GM18907 (cell line): Measurements from ENCODE around the gene GLI3.

Source experiments
- ATAC-seq: cut with Tn5 transposase; IDR thresholded peaks from one replicate; pipeline ENCODE4 v1.9.1; 2021; ENCODE audit warnings: mild to moderate bottlenecking, moderate library complexity; ENCODE audit not compliant: unreplicated experiment

The GLI3 gene

GRCh38 chr7:42046483-42046882 is 190.5 kb downstream of the GLI3 start:
- ATAC-seq, result no peak

- ATAC-seq, result no peak
These were observed 191.0 kb downstream of the GLI3 start for GRCh38 chr7:42045961-42046360.

- no peak for ATAC-seq
These were observed 197.1 kb downstream of the GLI3 start for GRCh38 chr7:42039921-42040320.

- no peak for ATAC-seq
These were observed 201.8 kb downstream of the GLI3 start for GRCh38 chr7:42035210-42035609.

- ATAC-seq, result no peak
These were observed 203.5 kb downstream of the GLI3 start for GRCh38 chr7:42033480-42033879.

- ATAC-seq, result no peak
These were observed 207.6 kb downstream of the GLI3 start for GRCh38 chr7:42029405-42029804.

- ATAC-seq, result no peak
These were observed 209.5 kb downstream of the GLI3 start for GRCh38 chr7:42027521-42027920.

GRCh38 chr7:42026622-42027197 is 210.3 kb downstream of the GLI3 start:
- ATAC-seq, result no peak

- ATAC-seq, result no peak
These were observed 211.2 kb downstream of the GLI3 start for GRCh38 chr7:42025635-42026375.

GRCh38 chr7:42024537-42024936 is 212.5 kb downstream of the GLI3 start:
- ATAC-seq, result no peak

- no peak for ATAC-seq
These were observed 213.7 kb downstream of the GLI3 start for GRCh38 chr7:42023262-42023661.

- no peak for ATAC-seq
These were observed 214.2 kb downstream of the GLI3 start for GRCh38 chr7:42022791-42023190.

- ATAC-seq, result no peak
These were observed 215.0 kb downstream of the GLI3 start for GRCh38 chr7:42022056-42022455.

GRCh38 chr7:42021631-42022030 is 215.4 kb downstream of the GLI3 start:
- no peak for ATAC-seq

- no peak for ATAC-seq
These were observed 216.9 kb downstream of the GLI3 start for GRCh38 chr7:42020061-42020460.

GRCh38 chr7:42017349-42017986 is 219.5 kb downstream of the GLI3 start:
- no peak for ATAC-seq

GRCh38 chr7:42016517-42016916 is 220.5 kb downstream of the GLI3 start:
- ATAC-seq, result no peak

- no peak for ATAC-seq
These were observed 222.1 kb downstream of the GLI3 start for GRCh38 chr7:42014625-42015618.

- no peak for ATAC-seq
These were observed 224.1 kb downstream of the GLI3 start for GRCh38 chr7:42012786-42013360.

- ATAC-seq, result no peak
These were observed 224.7 kb downstream of the GLI3 start for GRCh38 chr7:42012313-42012712.

GRCh38 chr7:42011846-42012245 is 225.2 kb downstream of the GLI3 start:
- no peak for ATAC-seq
